Measurements from ENCODE around the gene ZNF862. TPM values are rescaled to one million over a fixed set of nuclear protein-coding genes. Genes with fewer than 3 reads are reported as not detected.
A peak's percentile ranks its signal among the peaks of the same experiment; 100 is the strongest.

Gene ZNF862
- total RNA-seq, 1 donor from 2014 or later: 14.2 TPM

- DNase-seq (ENCODE audit: low read depth): no peak
Measured at GRCh38 chr7:149865437-149865836, 27.3 kb downstream of the ZNF862 start.

GRCh38 chr7:149866139-149866778, 28.1 kb downstream of the ZNF862 start:
- DNase-seq (ENCODE audit: low read depth): no peak

- DNase-seq (ENCODE audit: low read depth): no peak
Measured at GRCh38 chr7:149866779-149867447, 28.7 kb downstream of the ZNF862 start.

GRCh38 chr7:149867762-149868622, 29.8 kb downstream of the ZNF862 start:
- DNase-seq (ENCODE audit: low read depth): no peak

- no peak for DNase-seq (ENCODE audit: low read depth)
Measured at GRCh38 chr7:149868623-149869290, 30.6 kb downstream of the ZNF862 start.

GRCh38 chr7:149869291-149869650, 31.1 kb downstream of the ZNF862 start:
- no peak for DNase-seq (ENCODE audit: low read depth)

- no peak for DNase-seq (ENCODE audit: low read depth)
Measured at GRCh38 chr7:149869867-149870266, 31.7 kb downstream of the ZNF862 start.

- no peak for DNase-seq (ENCODE audit: low read depth)
Measured at GRCh38 chr7:149870274-149870673, 32.1 kb downstream of the ZNF862 start.

- no peak for DNase-seq (ENCODE audit: low read depth)
Measured at GRCh38 chr7:149870701-149871483, 32.7 kb downstream of the ZNF862 start.

GRCh38 chr7:149871576-149871975, 33.4 kb downstream of the ZNF862 start:
- DNase-seq (ENCODE audit: low read depth): peak; percentile 48

- DNase-seq (ENCODE audit: low read depth): peak; percentile 94
Measured at GRCh38 chr7:149872419-149873073, 34.4 kb downstream of the ZNF862 start.

GRCh38 chr7:149873074-149873969, 35.1 kb downstream of the ZNF862 start, which contains the start of gene ATP6V0E2:
Gene ATP6V0E2 (plus strand): TSS chr7:149873969. CDS start chr7:149874066, 97 bp downstream.
- peak; percentile 98 for DNase-seq (ENCODE audit: low read depth)

- DNase-seq (ENCODE audit: low read depth): no peak
Measured at GRCh38 chr7:149873970-149874643, 35.9 kb downstream of the ZNF862 start.

- no peak for DNase-seq (ENCODE audit: low read depth)
Measured at GRCh38 chr7:149874644-149875028, 36.5 kb downstream of the ZNF862 start.

- DNase-seq (ENCODE audit: low read depth): no peak
Measured at GRCh38 chr7:149875396-149875795, 37.2 kb downstream of the ZNF862 start.

- DNase-seq (ENCODE audit: low read depth): no peak
Measured at GRCh38 chr7:149877890-149878522, 39.8 kb downstream of the ZNF862 start.

GRCh38 chr7:149878523-149878921, 40.3 kb downstream of the ZNF862 start:
- DNase-seq (ENCODE audit: low read depth): no peak

- DNase-seq (ENCODE audit: low read depth): no peak
Measured at GRCh38 chr7:149879271-149879743, 41.1 kb downstream of the ZNF862 start.

Data from myocyte (in vitro differentiated cells).